ENCODE measurements around the gene HAUS3. TPM values are rescaled to one million over a fixed set of nuclear protein-coding genes. Genes with fewer than 3 reads are reported as not detected.
A peak's percentile ranks its signal among the peaks of the same experiment; 100 is the strongest.

The HAUS3 gene
- total RNA-seq (2016; rRNA removed; fragmentation: Illumina TruSeq; extraction: Trizol) = 12.6 and 16.3 TPM in 2 replicates
- 0.71 TPM in 2 replicates for total RNA-seq (2016; cell fraction: cytosol; rRNA removed; fragmentation: Illumina TruSeq; extraction: Trizol; ENCODE audit: low read depth)
- 12.9 and 15.5 TPM in 2 replicates for total RNA-seq (2016; cell fraction: insoluble cytoplasmic fraction; rRNA removed; fragmentation: Illumina TruSeq; extraction: Trizol)
- total RNA-seq (2016; cell fraction: membrane; rRNA removed; fragmentation: Illumina TruSeq; extraction: Trizol) = 3.8 and 4.0 TPM in 2 replicates
- 10.8 and 13.7 TPM in 2 replicates for total RNA-seq (2016; cell fraction: nucleus; rRNA removed; fragmentation: Illumina TruSeq; extraction: Trizol)
- polyA plus RNA-seq (2011; rRNA removed) = 3.3 and 3.9 TPM in 2 replicates
- polyA plus RNA-seq (2011; cell fraction: cytosol; rRNA removed) = 1.8 and 1.9 TPM in 2 replicates
- polyA plus RNA-seq (2011; cell fraction: nucleus; rRNA removed) = 4.8 and 5.1 TPM in 2 replicates
- 5.4 and 6.4 TPM in 2 replicates for polyA plus RNA-seq (2012)
- 0.45 and 0.70 TPM in 2 replicates for polyA plus RNA-seq (2016; cell fraction: cytosol; fragmentation: Illumina TruSeq; extraction: Trizol; ENCODE audit: low read depth)
- polyA plus RNA-seq (2016; cell fraction: insoluble cytoplasmic fraction; fragmentation: Illumina TruSeq; extraction: Trizol; ENCODE audit: low read depth) = 12.2 and 12.5 TPM in 2 replicates
- polyA plus RNA-seq (2016; cell fraction: membrane; fragmentation: Illumina TruSeq; extraction: Trizol; ENCODE audit: low read depth) = 1.8 TPM in 2 replicates
- polyA plus RNA-seq (2016; cell fraction: nucleus; fragmentation: Illumina TruSeq; extraction: Trizol; ENCODE audit: insufficient read depth, low read depth) = 26.7 and 27.4 TPM in 2 replicates
- polyA minus RNA-seq (2011; rRNA and poly(A)+ RNA removed; ENCODE audit: low replicate concordance) = 1.8 and 2.1 TPM in 2 replicates
- polyA minus RNA-seq (2011; cell fraction: cytosol; rRNA and poly(A)+ RNA removed) = 2.2 and 3.3 TPM in 2 replicates
- polyA minus RNA-seq (2011; cell fraction: nucleus; rRNA and poly(A)+ RNA removed) = 5.8 and 6.0 TPM in 2 replicates
- percentile 69 among the genes with signal in this experiment for Bru-seq, nascent RNA
- BruChase-seq, experiment 1, labeled RNA remaining after a 6-hour chase = percentile 79 among the genes with signal in this experiment
- BruChase-seq, experiment 2, labeled RNA remaining after a 2-hour chase = percentile 86 among the genes with signal in this experiment
- long read RNA-seq, experiment 1, full-length matches to known transcripts = 2 of 8 reads
- long read RNA-seq, experiment 1, partial matches to known transcripts = 5 of 8 reads
- long read RNA-seq, experiment 1, other reads (novel, unspliced or antisense) = 1 of 8 reads
- long read RNA-seq, experiment 2, partial matches to known transcripts = 7 of 11 reads
- long read RNA-seq, experiment 2, other reads (novel, unspliced or antisense) = 4 of 11 reads

GRCh38 chr4:2241410-2242353 lies at the start of gene HAUS3, which contains the start of gene POLN:
Gene HAUS3 (minus strand): TSS chr4:2242121. CDS start chr4:2240946, 1,175 bp downstream.
Gene POLN (minus strand): TSS chr4:2242121. CDS start chr4:2229231, 12,890 bp downstream.
- POLR2A ChIA-PET = interaction anchor here (0.6 to 1.8 kb wide), 8 partner anchors 9 to 295 kb away, joined by 3 to 11 read pairs (median 5); partner anchors contain the start of genes FAM193A, MXD4 and RNF4
- Histone ChIP-seq H3K36me3 (replicated peaks in 1 of 2; ENCODE audit: control insufficient read depth in 1 of 2, insufficient read depth in 2 of 2, low read length in 2 of 2) (peaks cover 0 to 10% of the 10 kb centered on the region in 2 experiments; a peak in 2 of 5 replicates), H4K20me1 (ENCODE audit: insufficient read depth, low read length) (0 out of 2 replicates have a peak, but pooled peaks cover 2% of the 10 kb centered on the region), H3K79me2 (ENCODE audit: insufficient read depth, low read length) (peaks cover 43% of the 10 kb centered on the region), H3K9ac (ENCODE audit: insufficient read depth, low read depth, low read length) (peak within 1 kb of the TSS; percentile 86), H2AFZ (ENCODE audit: low read length) (no peak within 1 kb of the TSS), H3K4me1 (ENCODE audit: insufficient read depth, low read length) (peaks cover 70% of the 10 kb centered on the region), H3K9me3 (ENCODE audit: low read length) (no peaks in the 10 kb centered on the region), H3K4me2 (ENCODE audit: low read depth, low read length) (peak within 1 kb of the TSS; percentile 72), H3K27me3 (ENCODE audit: control insufficient read depth in 1 of 2, insufficient read depth in 2 of 2, low read length in 2 of 2) (no peaks in the 10 kb centered on the region), H3K27ac (ENCODE audit: extremely low read length, insufficient read depth, low read length) (peak within 1 kb of the TSS; percentile 77), H3K4me3 (replicated peaks in 1 of 3; ENCODE audit: insufficient read depth in 1 of 3, low read depth in 2 of 3, low read length in 3 of 3) (peak within 1 kb of the TSS; percentile 67 to 93 (median 76))
- intact Hi-C loops (cut with micrococcal nuclease; ENCODE audit: unreplicated experiment) (loop anchor here (1.0 to 10.0 kb wide), 2 partner anchors 21 to 223 kb away; partner anchors contain the start of genes MXD4 and RNF4), in situ Hi-C loops (cut with HindIII; ENCODE audit: extremely low pct_ligation_motif_present, low pct_unique_long_range_greater_than_20kb) (no loop called here)
- CTCF ChIA-PET (ENCODE audit: low intra/inter-chr PET ratio, low total read pairs) = no interaction called here
- BruUV-seq (replicated peaks) = no TSS peak
- DNase-seq (ENCODE audit: low spot score) (peak; percentile 90), ATAC-seq (peak; percentile 87), FAIRE-seq (peak; percentile 69)
- WGBS (ENCODE audit: low lambda C conversion rate) = 1% methylated on average over 16 of the region's 88 CpGs
- TF ChIP-seq ZNF850 (CRISPR knock-in tag; conservative IDR thresholded peaks at IDR 0.05) = no peak
- no peak for TF ChIP-seq IRF1 (CRISPR knock-in tag; IDR thresholded peaks at IDR 0.05; ENCODE audit: low read depth)
- no peak for TF ChIP-seq FOXJ3 (CRISPR knock-in tag; IDR thresholded peaks at IDR 0.05; ENCODE audit: borderline replicate concordance)
- no peak for TF ChIP-seq ATF3 (CRISPR knock-in tag; IDR thresholded peaks at IDR 0.05)
- no peak for TF ChIP-seq ZNF710 (CRISPR knock-in tag; IDR thresholded peaks at IDR 0.05; ENCODE audit: borderline replicate concordance)
- peak; percentile 46; the same call in 1 of the 2 replicates for TF ChIP-seq ZNF547 (CRISPR knock-in tag; IDR thresholded peaks at IDR 0.05)
- no peak for TF ChIP-seq ZSCAN12 (CRISPR knock-in tag; IDR thresholded peaks at IDR 0.05)
- TF ChIP-seq MED8 (CRISPR knock-in tag; IDR thresholded peaks at IDR 0.05; ENCODE audit: insufficient replicate concordance) = no peak
- no peak; the same call in 1 of the 2 replicates for TF ChIP-seq CAMTA2 (CRISPR knock-in tag; IDR thresholded peaks at IDR 0.05; ENCODE audit: borderline replicate concordance)
- TF ChIP-seq SIN3A (IDR thresholded peaks at IDR 0.05; ENCODE audit: borderline replicate concordance, low read depth, low read length) = no peak
- TF ChIP-seq XBP1 (CRISPR knock-in tag; IDR thresholded peaks at IDR 0.05) = no peak
- TF ChIP-seq ZNF614 (CRISPR knock-in tag; IDR thresholded peaks at IDR 0.05; ENCODE audit: borderline replicate concordance) = 0 out of 2 replicates have a peak, but pooled peaks have one; percentile 19
- peak; percentile 43; the same call in 1 of the 2 replicates for TF ChIP-seq ZNF274 (CRISPR knock-in tag; IDR thresholded peaks at IDR 0.05)

Data from HepG2 (cell line).